ENCODE results near the gene ADGRB2.
A peak's percentile ranks its signal among the peaks of the same experiment; 100 is the strongest.

ADGRB2 gene

GRCh38 chr1:31795801-31796621, 31.9 kb upstream of the ADGRB2 start:
- no peak for DNase-seq (ENCODE audit: low read depth in 3 of 3)

- DNase-seq (ENCODE audit: low read depth in 3 of 3), result no peak
Observed at GRCh38 chr1:31795096-31795675, 31.0 kb upstream of the ADGRB2 start.

- DNase-seq (ENCODE audit: low read depth in 3 of 3), result no peak
Observed at GRCh38 chr1:31793586-31794285, 29.6 kb upstream of the ADGRB2 start.

GRCh38 chr1:31793086-31793485, 28.9 kb upstream of the ADGRB2 start:
- no peak for DNase-seq (ENCODE audit: low read depth in 3 of 3)

GRCh38 chr1:31792541-31792940, 28.4 kb upstream of the ADGRB2 start:
- DNase-seq (ENCODE audit: low read depth in 3 of 3), result no peak

- DNase-seq (ENCODE audit: low read depth in 3 of 3), result no peak
Observed at GRCh38 chr1:31792116-31792515, 28.0 kb upstream of the ADGRB2 start.

GRCh38 chr1:31791131-31791858, 27.2 kb upstream of the ADGRB2 start:
- DNase-seq (ENCODE audit: low read depth in 3 of 3), result no peak

- DNase-seq (ENCODE audit: low read depth in 3 of 3), result no peak
Observed at GRCh38 chr1:31790641-31791091, 26.5 kb upstream of the ADGRB2 start.

- no peak for DNase-seq (ENCODE audit: low read depth in 3 of 3)
Observed at GRCh38 chr1:31790140-31790539, 26.0 kb upstream of the ADGRB2 start.

GRCh38 chr1:31789259-31790065, 25.3 kb upstream of the ADGRB2 start:
- peak; percentile 91 to 97 (median 97) for DNase-seq (ENCODE audit: low read depth in 3 of 3)

GRCh38 chr1:31788825-31789256, 24.7 kb upstream of the ADGRB2 start:
- DNase-seq (ENCODE audit: low read depth in 3 of 3), result no peak

GRCh38 chr1:31788138-31788824, 24.1 kb upstream of the ADGRB2 start:
- DNase-seq (ENCODE audit: low read depth in 3 of 3), result peak; percentile 86 to 92 (median 91)

GRCh38 chr1:31787786-31788137, 23.6 kb upstream of the ADGRB2 start:
- no peak for DNase-seq (ENCODE audit: low read depth in 3 of 3)

- DNase-seq (ENCODE audit: low read depth in 3 of 3), result no peak
Observed at GRCh38 chr1:31787261-31787660, 23.1 kb upstream of the ADGRB2 start.

GRCh38 chr1:31786366-31787060, 22.4 kb upstream of the ADGRB2 start:
- DNase-seq (ENCODE audit: low read depth in 3 of 3), result no peak

- DNase-seq (ENCODE audit: low read depth in 3 of 3), result no peak
Observed at GRCh38 chr1:31785947-31786290, 21.8 kb upstream of the ADGRB2 start.

- DNase-seq (ENCODE audit: low read depth in 3 of 3), result no peak
Observed at GRCh38 chr1:31785020-31785946, 21.1 kb upstream of the ADGRB2 start.

- no peak for DNase-seq (ENCODE audit: low read depth in 3 of 3)
Observed at GRCh38 chr1:31784356-31785019, 20.3 kb upstream of the ADGRB2 start.

Data from stimulated activated CD4-positive, alpha-beta T cell treated with anti-CD3 and anti-CD28 coated beads, TNF-alpha, amount 100 ng/mL, for 48 hours (primary cell).